ENCODE results near the gene CHERP.

- TF ChIP-seq, protein P1, sequence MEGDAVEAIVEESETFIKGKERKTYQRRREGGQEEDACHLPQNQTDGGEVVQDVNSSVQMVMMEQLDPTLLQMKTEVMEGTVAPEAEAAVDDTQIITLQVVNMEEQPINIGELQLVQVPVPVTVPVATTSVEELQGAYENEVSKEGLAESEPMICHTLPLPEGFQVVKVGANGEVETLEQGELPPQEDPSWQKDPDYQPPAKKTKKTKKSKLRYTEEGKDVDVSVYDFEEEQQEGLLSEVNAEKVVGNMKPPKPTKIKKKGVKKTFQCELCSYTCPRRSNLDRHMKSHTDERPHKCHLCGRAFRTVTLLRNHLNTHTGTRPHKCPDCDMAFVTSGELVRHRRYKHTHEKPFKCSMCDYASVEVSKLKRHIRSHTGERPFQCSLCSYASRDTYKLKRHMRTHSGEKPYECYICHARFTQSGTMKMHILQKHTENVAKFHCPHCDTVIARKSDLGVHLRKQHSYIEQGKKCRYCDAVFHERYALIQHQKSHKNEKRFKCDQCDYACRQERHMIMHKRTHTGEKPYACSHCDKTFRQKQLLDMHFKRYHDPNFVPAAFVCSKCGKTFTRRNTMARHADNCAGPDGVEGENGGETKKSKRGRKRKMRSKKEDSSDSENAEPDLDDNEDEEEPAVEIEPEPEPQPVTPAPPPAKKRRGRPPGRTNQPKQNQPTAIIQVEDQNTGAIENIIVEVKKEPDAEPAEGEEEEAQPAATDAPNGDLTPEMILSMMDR (conservative IDR thresholded peaks at IDR 0.05; ENCODE audit: low read depth, low read length): no peak
- no peak for TF ChIP-seq SMC3 (IDR thresholded peaks at IDR 0.05; ENCODE audit: low read depth, low read length)
- no peak for TF ChIP-seq POLR2A (IDR thresholded peaks at IDR 0.05; ENCODE audit: low read depth, low read length)
- no peak for TF ChIP-seq RFX5 (IDR thresholded peaks at IDR 0.05; ENCODE audit: low read depth, low read length)
- no peak for TF ChIP-seq RAD21 (IDR thresholded peaks at IDR 0.05; ENCODE audit: low read length)
- no peak for TF ChIP-seq BHLHE40 (IDR thresholded peaks at IDR 0.05; ENCODE audit: low read depth, low read length)
- no peak for TF ChIP-seq FOS (IDR thresholded peaks at IDR 0.05; ENCODE audit: low read depth, low read length)
- TF ChIP-seq, protein P2, sequence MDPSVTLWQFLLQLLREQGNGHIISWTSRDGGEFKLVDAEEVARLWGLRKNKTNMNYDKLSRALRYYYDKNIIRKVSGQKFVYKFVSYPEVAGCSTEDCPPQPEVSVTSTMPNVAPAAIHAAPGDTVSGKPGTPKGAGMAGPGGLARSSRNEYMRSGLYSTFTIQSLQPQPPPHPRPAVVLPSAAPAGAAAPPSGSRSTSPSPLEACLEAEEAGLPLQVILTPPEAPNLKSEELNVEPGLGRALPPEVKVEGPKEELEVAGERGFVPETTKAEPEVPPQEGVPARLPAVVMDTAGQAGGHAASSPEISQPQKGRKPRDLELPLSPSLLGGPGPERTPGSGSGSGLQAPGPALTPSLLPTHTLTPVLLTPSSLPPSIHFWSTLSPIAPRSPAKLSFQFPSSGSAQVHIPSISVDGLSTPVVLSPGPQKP (IDR thresholded peaks at IDR 0.05; ENCODE audit: borderline replicate concordance, low read depth, low read length): no peak
- no peak for TF ChIP-seq NFE2L2 (IDR thresholded peaks at IDR 0.05; ENCODE audit: low read depth, low read length)
- no peak for TF ChIP-seq RCOR1 (IDR thresholded peaks at IDR 0.05; ENCODE audit: insufficient replicate concordance, low read length)
- no peak for TF ChIP-seq CHD1 (IDR thresholded peaks at IDR 0.05; ENCODE audit: low read depth, low read length)
- TF ChIP-seq, protein P3, sequence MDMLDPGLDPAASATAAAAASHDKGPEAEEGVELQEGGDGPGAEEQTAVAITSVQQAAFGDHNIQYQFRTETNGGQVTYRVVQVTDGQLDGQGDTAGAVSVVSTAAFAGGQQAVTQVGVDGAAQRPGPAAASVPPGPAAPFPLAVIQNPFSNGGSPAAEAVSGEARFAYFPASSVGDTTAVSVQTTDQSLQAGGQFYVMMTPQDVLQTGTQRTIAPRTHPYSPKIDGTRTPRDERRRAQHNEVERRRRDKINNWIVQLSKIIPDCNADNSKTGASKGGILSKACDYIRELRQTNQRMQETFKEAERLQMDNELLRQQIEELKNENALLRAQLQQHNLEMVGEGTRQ (IDR thresholded peaks at IDR 0.05; ENCODE audit: low read depth, low read length): peak; percentile 29; the same call in 1 of the 2 replicates
These were observed 71.1 kb downstream of the CHERP start for GRCh38 chr19:16470911-16471811.
